ENCODE measurements around the gene RAD51. TPM values are rescaled to one million over a fixed set of nuclear protein-coding genes. Genes with fewer than 3 reads are reported as not detected.

The RAD51 gene
- total and polyA plus RNA-seq, 2 of the 8 experiments (the other 6 are each of a cell fraction or from before 2014, with no cell fraction given) = 32.2 to 42.4 TPM

DNA sequence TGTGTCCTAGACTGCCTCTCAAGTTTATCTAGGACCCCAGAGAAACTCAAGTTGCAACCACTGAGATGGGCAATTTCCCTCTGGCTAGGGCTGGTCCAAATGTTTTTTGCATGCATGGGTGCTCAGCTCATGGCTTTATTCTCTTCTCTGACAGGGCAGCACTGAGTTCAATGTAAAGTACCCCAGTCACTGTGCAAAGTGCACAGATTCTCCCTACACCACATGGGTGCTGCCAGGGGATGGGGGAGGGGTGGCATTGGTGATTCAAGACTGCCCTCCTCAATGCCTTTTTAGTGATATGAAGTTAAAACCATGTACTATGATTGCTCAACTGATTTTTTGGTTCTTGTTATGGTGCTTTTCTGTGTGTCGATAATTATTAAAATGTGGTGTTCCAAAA, 14.8 kb upstream of the RAD51 start:
- Histone ChIP-seq H3K4me3 (ENCODE audit: extremely low read depth in 1 of 4, insufficient read depth in 2 of 4, low read depth in 3 of 4, low read length in 4 of 4) (no peak overlapping the region), H3K4me1 (replicated peaks in 1 of 4; ENCODE audit: control insufficient read depth in 3 of 4, insufficient read depth in 4 of 4, low read length in 3 of 4) (no peaks in the 10 kb centered on the region), H3K56ac (replicated peaks; ENCODE audit: insufficient read length, low read depth, low read length) (no peak overlapping the region), H2AFZ (ENCODE audit: low read length) (no peak overlapping the region), H3K23ac (ENCODE audit: insufficient read length) (peak overlapping the region; percentile 70), H3K27ac (ENCODE audit: low read depth, low read length) (no peak overlapping the region), H3K9ac (replicated peaks in 1 of 4; ENCODE audit: extremely low read depth in 1 of 4, low read depth in 3 of 4, low read length in 3 of 4) (no peak overlapping the region), H4K5ac (ENCODE audit: insufficient read length, low read depth, low read length) (no peak overlapping the region), H3K79me2 (ENCODE audit: control insufficient read depth in 1 of 2, insufficient read depth in 2 of 2, low read length in 2 of 2) (no peaks in the 10 kb centered on the region), H3K27me3 (replicated peaks in 1 of 4; ENCODE audit: control insufficient read depth in 3 of 4, extremely low read depth in 1 of 4, insufficient read depth in 3 of 4, low read length in 3 of 4) (no peaks in the 10 kb centered on the region), H2BK15ac (ENCODE audit: low read length) (no peak overlapping the region), H3K18ac (ENCODE audit: extremely low read depth, low read length) (no peak overlapping the region), H3K4me2 (ENCODE audit: insufficient read depth in 1 of 2, low read depth in 2 of 2, low read length in 2 of 2) (no peak overlapping the region), H3K23me2 (ENCODE audit: low read depth, low read length) (no peaks in the 10 kb centered on the region), H4K8ac (ENCODE audit: extremely low read depth, insufficient read depth, low read length) (no peak overlapping the region), H3K79me1 (ENCODE audit: low read depth, low read length) (no peaks in the 10 kb centered on the region), H2BK20ac (ENCODE audit: low read length) (no peak overlapping the region), H2BK120ac (replicated peaks; ENCODE audit: low read depth, low read length) (peak overlapping the region; percentile 22), H2BK5ac (ENCODE audit: low read depth, low read length) (no peak overlapping the region), H3K9me3 (ENCODE audit: insufficient read depth in 2 of 2, low read depth in 1 of 2, low read length in 1 of 2) (peaks cover 4 to 8% of the 10 kb centered on the region in 2 experiments; a peak in 3 of 4 replicates), H2BK12ac (ENCODE audit: low read depth, low read length) (no peak overlapping the region), H4K91ac (replicated peaks; ENCODE audit: insufficient read length, low read length) (no peak overlapping the region), H3K4ac (replicated peaks; ENCODE audit: insufficient read length, low read depth, low read length) (no peak overlapping the region), H4K20me1 (replicated peaks in 1 of 2; ENCODE audit: control insufficient read depth in 1 of 2, insufficient read depth in 2 of 2, low read length in 2 of 2) (no peaks in the 10 kb centered on the region), H3K36me3 (ENCODE audit: control insufficient read depth in 2 of 4, insufficient read depth in 4 of 4, low read length in 3 of 4) (no peaks in the 10 kb centered on the region), H2AK5ac (ENCODE audit: low read depth, low read length) (no peak overlapping the region), H3K14ac (ENCODE audit: insufficient read length) (no peak overlapping the region)
- WGBS, 2 experiments (ENCODE audit: extremely low coverage in 1 of 2, insufficient coverage in 1 of 2, insufficient read length in 1 of 2, insufficient replicate concordance in 2 of 2, low coverage in 1 of 2, low lambda C conversion rate in 2 of 2, missing lambda C conversion rate in 1 of 2) = 89% methylated on average over 1 of the region's 1 CpG; no CpG with 5 or more reads in 1 of the 2 experiments
- DNase-seq (ENCODE audit: low read depth in 1 of 2, low spot score in 2 of 2) = no peak
- TF ChIP-seq HDAC6 (IDR thresholded peaks at IDR 0.05; ENCODE audit: low read depth, low read length) (no peak), SAP30 (IDR thresholded peaks at IDR 0.05; ENCODE audit: insufficient read depth, insufficient replicate concordance, low read length) (no peak)
- TF ChIP-seq, protein P1, sequence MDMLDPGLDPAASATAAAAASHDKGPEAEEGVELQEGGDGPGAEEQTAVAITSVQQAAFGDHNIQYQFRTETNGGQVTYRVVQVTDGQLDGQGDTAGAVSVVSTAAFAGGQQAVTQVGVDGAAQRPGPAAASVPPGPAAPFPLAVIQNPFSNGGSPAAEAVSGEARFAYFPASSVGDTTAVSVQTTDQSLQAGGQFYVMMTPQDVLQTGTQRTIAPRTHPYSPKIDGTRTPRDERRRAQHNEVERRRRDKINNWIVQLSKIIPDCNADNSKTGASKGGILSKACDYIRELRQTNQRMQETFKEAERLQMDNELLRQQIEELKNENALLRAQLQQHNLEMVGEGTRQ (IDR thresholded peaks at IDR 0.05; ENCODE audit: low read length) = no peak
- ChIA-PET CTCF (ENCODE audit: partially characterized antibody) (interaction anchor here (0.6 to 2.7 kb wide), 7 partner anchors 11 to 106 kb away, joined by 3 to 5 read pairs (median 3); no protein-coding TSS in a partner anchor), POLR2A (ENCODE audit: partially characterized antibody) (interaction anchor here (0.7 to 1.6 kb wide), 3 partner anchors 14 to 84 kb away, joined by 3 to 6 read pairs (median 4); partner anchors contain the start of genes GCHFR and RAD51)
- FAIRE-seq = no peak
